Measurements from ENCODE around the gene CHST9. TPM values are rescaled to one million over a fixed set of nuclear protein-coding genes. Genes with fewer than 3 reads are reported as not detected.

Gene CHST9
- total and polyA plus RNA-seq, 2 experiments from 2014 or later: 15.5 to 16.8 TPM

DNA sequence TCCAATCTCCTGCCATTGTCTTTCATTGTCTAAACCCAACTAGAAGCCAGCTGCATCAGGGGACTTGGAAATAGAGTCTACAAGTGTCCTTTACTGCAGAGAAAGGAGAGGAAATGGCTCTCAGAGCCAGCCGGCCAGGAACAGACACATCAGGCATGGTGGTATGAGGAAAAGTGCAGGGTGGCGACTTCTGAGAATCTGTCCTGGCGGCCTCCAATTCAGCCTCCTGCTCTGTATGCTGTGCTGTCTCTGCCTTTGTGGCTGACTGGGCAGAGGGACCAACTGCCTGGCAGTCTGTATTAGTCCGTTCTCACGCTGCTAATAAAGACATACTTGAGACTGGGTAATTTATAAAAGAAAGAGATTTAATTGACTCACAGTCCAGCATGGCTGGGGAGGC is 282.8 kb downstream of the CHST9 start:
- ATAC-seq (no peak), DNase-seq (ENCODE audit: low spot score) (no peak)
- no peaks in the 10 kb centered on the region for H3F3A ChIP-seq (replicated peaks; ENCODE audit: low read depth)
- H3K27ac ChIP-seq (ENCODE audit: low read depth): no peak overlapping the region
- H3K36me3 Mint-ChIP-seq (ENCODE audit: low read depth): peaks cover 20% of the 10 kb centered on the region
- no peak overlapping the region for H2AFZ ChIP-seq
- no peak overlapping the region for H3K27ac Mint-ChIP-seq
- peaks cover 10% of the 10 kb centered on the region; the same call in 1 of the 2 replicates for H3K9me2 ChIP-seq (ENCODE audit: insufficient read depth)
- TF ChIP-seq EZH2phosphoT487 (IDR thresholded peaks at IDR 0.05; ENCODE audit: unreplicated experiment): no peak
- no peak for TF ChIP-seq EZH2 (IDR thresholded peaks at IDR 0.05; ENCODE audit: low read depth, unreplicated experiment)
- peaks cover 38% of the 10 kb centered on the region for H3K9me3 Mint-ChIP-seq
- peaks cover 4% of the 10 kb centered on the region; the same call in 1 of the 2 replicates for H3K36me3 ChIP-seq (ENCODE audit: insufficient read depth)
- H3K4me3 Mint-ChIP-seq: no peak overlapping the region
- no peaks in the 10 kb centered on the region for H3K4me1 ChIP-seq (ENCODE audit: insufficient read depth)
- H3K4me3 ChIP-seq: no peak overlapping the region
- H4K20me1 ChIP-seq (replicated peaks; ENCODE audit: insufficient read depth): no peaks in the 10 kb centered on the region
- H3K27me3 Mint-ChIP-seq (ENCODE audit: insufficient read depth, low read depth, poor library complexity): peaks cover 4% of the 10 kb centered on the region
- no peaks in the 10 kb centered on the region for H3K4me1 Mint-ChIP-seq
- no peak overlapping the region for H3K4me2 ChIP-seq
- no peaks in the 10 kb centered on the region for H3K79me2 ChIP-seq (replicated peaks; ENCODE audit: insufficient read depth)
- H3K27me3 ChIP-seq (ENCODE audit: insufficient read depth): no peaks in the 10 kb centered on the region

GRCh38 chr18:26901020-26901419 is 284.1 kb downstream of the CHST9 start:
- no peak for ATAC-seq
- TF ChIP-seq CREB1 (CRISPR knock-in tag; IDR thresholded peaks at IDR 0.05; ENCODE audit: low read depth): no peak
- TF ChIP-seq EZH2 (IDR thresholded peaks at IDR 0.05; ENCODE audit: low read depth, unreplicated experiment): no peak
- no peak for TF ChIP-seq POLR2AphosphoS5 (IDR thresholded peaks at IDR 0.05; ENCODE audit: low read depth)
- no peak for TF ChIP-seq NANOG (IDR thresholded peaks at IDR 0.05; ENCODE audit: borderline replicate concordance)
- TF ChIP-seq JUNB (IDR thresholded peaks at IDR 0.05; ENCODE audit: unreplicated experiment): no peak
- TF ChIP-seq, protein P1, sequence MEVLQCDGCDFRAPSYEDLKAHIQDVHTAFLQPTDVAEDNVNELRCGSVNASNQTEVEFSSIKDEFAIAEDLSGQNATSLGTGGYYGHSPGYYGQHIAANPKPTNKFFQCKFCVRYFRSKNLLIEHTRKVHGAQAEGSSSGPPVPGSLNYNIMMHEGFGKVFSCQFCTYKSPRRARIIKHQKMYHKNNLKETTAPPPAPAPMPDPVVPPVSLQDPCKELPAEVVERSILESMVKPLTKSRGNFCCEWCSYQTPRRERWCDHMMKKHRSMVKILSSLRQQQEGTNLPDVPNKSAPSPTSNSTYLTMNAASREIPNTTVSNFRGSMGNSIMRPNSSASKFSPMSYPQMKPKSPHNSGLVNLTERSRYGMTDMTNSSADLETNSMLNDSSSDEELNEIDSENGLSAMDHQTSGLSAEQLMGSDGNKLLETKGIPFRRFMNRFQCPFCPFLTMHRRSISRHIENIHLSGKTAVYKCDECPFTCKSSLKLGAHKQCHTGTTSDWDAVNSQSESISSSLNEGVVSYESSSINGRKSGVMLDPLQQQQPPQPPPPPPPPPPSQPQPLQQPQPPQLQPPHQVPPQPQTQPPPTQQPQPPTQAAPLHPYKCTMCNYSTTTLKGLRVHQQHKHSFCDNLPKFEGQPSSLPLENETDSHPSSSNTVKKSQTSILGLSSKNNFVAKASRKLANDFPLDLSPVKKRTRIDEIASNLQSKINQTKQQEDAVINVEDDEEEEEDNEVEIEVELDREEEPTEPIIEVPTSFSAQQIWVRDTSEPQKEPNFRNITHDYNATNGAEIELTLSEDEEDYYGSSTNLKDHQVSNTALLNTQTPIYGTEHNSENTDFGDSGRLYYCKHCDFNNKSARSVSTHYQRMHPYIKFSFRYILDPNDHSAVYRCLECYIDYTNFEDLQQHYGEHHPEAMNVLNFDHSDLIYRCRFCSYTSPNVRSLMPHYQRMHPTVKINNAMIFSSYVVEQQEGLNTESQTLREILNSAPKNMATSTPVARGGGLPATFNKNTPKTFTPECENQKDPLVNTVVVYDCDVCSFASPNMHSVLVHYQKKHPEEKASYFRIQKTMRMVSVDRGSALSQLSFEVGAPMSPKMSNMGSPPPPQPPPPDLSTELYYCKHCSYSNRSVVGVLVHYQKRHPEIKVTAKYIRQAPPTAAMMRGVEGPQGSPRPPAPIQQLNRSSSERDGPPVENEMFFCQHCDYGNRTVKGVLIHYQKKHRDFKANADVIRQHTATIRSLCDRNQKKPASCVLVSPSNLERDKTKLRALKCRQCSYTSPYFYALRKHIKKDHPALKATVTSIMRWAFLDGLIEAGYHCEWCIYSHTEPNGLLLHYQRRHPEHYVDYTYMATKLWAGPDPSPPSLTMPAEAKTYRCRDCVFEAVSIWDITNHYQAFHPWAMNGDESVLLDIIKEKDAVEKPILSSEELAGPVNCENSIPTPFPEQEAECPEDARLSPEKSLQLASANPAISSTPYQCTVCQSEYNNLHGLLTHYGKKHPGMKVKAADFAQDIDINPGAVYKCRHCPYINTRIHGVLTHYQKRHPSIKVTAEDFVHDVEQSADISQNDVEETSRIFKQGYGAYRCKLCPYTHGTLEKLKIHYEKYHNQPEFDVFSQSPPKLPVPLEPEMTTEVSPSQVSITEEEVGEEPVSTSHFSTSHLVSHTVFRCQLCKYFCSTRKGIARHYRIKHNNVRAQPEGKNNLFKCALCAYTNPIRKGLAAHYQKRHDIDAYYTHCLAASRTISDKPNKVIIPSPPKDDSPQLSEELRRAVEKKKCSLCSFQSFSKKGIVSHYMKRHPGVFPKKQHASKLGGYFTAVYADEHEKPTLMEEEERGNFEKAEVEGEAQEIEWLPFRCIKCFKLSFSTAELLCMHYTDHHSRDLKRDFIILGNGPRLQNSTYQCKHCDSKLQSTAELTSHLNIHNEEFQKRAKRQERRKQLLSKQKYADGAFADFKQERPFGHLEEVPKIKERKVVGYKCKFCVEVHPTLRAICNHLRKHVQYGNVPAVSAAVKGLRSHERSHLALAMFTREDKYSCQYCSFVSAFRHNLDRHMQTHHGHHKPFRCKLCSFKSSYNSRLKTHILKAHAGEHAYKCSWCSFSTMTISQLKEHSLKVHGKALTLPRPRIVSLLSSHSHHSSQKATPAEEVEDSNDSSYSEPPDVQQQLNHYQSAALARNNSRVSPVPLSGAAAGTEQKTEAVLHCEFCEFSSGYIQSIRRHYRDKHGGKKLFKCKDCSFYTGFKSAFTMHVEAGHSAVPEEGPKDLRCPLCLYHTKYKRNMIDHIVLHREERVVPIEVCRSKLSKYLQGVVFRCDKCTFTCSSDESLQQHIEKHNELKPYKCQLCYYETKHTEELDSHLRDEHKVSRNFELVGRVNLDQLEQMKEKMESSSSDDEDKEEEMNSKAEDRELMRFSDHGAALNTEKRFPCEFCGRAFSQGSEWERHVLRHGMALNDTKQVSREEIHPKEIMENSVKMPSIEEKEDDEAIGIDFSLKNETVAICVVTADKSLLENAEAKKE (CRISPR knock-in tag; IDR thresholded peaks at IDR 0.05): no peak
- TF ChIP-seq, protein P2, sequence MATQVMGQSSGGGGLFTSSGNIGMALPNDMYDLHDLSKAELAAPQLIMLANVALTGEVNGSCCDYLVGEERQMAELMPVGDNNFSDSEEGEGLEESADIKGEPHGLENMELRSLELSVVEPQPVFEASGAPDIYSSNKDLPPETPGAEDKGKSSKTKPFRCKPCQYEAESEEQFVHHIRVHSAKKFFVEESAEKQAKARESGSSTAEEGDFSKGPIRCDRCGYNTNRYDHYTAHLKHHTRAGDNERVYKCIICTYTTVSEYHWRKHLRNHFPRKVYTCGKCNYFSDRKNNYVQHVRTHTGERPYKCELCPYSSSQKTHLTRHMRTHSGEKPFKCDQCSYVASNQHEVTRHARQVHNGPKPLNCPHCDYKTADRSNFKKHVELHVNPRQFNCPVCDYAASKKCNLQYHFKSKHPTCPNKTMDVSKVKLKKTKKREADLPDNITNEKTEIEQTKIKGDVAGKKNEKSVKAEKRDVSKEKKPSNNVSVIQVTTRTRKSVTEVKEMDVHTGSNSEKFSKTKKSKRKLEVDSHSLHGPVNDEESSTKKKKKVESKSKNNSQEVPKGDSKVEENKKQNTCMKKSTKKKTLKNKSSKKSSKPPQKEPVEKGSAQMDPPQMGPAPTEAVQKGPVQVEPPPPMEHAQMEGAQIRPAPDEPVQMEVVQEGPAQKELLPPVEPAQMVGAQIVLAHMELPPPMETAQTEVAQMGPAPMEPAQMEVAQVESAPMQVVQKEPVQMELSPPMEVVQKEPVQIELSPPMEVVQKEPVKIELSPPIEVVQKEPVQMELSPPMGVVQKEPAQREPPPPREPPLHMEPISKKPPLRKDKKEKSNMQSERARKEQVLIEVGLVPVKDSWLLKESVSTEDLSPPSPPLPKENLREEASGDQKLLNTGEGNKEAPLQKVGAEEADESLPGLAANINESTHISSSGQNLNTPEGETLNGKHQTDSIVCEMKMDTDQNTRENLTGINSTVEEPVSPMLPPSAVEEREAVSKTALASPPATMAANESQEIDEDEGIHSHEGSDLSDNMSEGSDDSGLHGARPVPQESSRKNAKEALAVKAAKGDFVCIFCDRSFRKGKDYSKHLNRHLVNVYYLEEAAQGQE (IDR thresholded peaks at IDR 0.05; ENCODE audit: unreplicated experiment): no peak
- no peak for TF ChIP-seq ZNF331 (CRISPR knock-in tag; IDR thresholded peaks at IDR 0.05; ENCODE audit: low read depth)
- TF ChIP-seq, protein P3, sequence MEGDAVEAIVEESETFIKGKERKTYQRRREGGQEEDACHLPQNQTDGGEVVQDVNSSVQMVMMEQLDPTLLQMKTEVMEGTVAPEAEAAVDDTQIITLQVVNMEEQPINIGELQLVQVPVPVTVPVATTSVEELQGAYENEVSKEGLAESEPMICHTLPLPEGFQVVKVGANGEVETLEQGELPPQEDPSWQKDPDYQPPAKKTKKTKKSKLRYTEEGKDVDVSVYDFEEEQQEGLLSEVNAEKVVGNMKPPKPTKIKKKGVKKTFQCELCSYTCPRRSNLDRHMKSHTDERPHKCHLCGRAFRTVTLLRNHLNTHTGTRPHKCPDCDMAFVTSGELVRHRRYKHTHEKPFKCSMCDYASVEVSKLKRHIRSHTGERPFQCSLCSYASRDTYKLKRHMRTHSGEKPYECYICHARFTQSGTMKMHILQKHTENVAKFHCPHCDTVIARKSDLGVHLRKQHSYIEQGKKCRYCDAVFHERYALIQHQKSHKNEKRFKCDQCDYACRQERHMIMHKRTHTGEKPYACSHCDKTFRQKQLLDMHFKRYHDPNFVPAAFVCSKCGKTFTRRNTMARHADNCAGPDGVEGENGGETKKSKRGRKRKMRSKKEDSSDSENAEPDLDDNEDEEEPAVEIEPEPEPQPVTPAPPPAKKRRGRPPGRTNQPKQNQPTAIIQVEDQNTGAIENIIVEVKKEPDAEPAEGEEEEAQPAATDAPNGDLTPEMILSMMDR (conservative IDR thresholded peaks at IDR 0.05; ENCODE audit: low read depth in 2 of 2): no peak
- no peak for TF ChIP-seq ZNF114 (CRISPR knock-in tag; IDR thresholded peaks at IDR 0.05)
- TF ChIP-seq EZH2phosphoT487 (IDR thresholded peaks at IDR 0.05; ENCODE audit: unreplicated experiment): no peak

More at GRCh38 chr18:26901020-26901419, 284.1 kb downstream of the CHST9 start:
- Histone ChIP-seq H4K20me1 (replicated peaks; ENCODE audit: insufficient read depth) (no peaks in the 10 kb centered on the region), H3K36me3 (ENCODE audit: insufficient read depth) (peaks cover 4% of the 10 kb centered on the region; the same call in 1 of the 2 replicates), H3K27ac (ENCODE audit: low read depth) (no peak overlapping the region), H3K27me3 (ENCODE audit: insufficient read depth) (no peaks in the 10 kb centered on the region), H3K4me1 (ENCODE audit: insufficient read depth) (no peaks in the 10 kb centered on the region), H3K4me3 (no peak overlapping the region), H3K4me2 (no peak overlapping the region), H2AFZ (no peak overlapping the region), H3K9me2 (ENCODE audit: insufficient read depth) (0 out of 2 replicates have a peak, but pooled peaks cover 5% of the 10 kb centered on the region), H3K79me2 (replicated peaks; ENCODE audit: insufficient read depth) (no peaks in the 10 kb centered on the region), H3F3A (replicated peaks; ENCODE audit: low read depth) (no peaks in the 10 kb centered on the region)
- Mint-ChIP-seq H3K27me3 (ENCODE audit: insufficient read depth, low read depth, poor library complexity) (peaks cover 3% of the 10 kb centered on the region), H3K4me3 (no peak overlapping the region), H3K36me3 (ENCODE audit: low read depth) (peaks cover 20% of the 10 kb centered on the region), H3K27ac (no peak overlapping the region), H3K9me3 (peaks cover 38% of the 10 kb centered on the region), H3K4me1 (no peaks in the 10 kb centered on the region)
- no peak for DNase-seq (ENCODE audit: low spot score)
